PC-9 (cell line): Measurements from ENCODE around the gene KLHL14.

Experiments used
- CTCF ChIP-seq: fragments of 200-600 bp; sonication (generic); conservative IDR thresholded peaks from 2 replicates; pipeline ENCODE4 v1.6.1; 2017; ENCODE audit warnings: mixed run types, antibody characterized with exemption, mild to moderate bottlenecking, moderate library complexity
- EZH2 ChIP-seq: fragments of 200-600 bp; sonication (generic); IDR thresholded peaks from 2 replicates; pipeline ENCODE4 v1.8.0; 2017; ENCODE audit warnings: antibody characterized with exemption, low read depth

DNA sequence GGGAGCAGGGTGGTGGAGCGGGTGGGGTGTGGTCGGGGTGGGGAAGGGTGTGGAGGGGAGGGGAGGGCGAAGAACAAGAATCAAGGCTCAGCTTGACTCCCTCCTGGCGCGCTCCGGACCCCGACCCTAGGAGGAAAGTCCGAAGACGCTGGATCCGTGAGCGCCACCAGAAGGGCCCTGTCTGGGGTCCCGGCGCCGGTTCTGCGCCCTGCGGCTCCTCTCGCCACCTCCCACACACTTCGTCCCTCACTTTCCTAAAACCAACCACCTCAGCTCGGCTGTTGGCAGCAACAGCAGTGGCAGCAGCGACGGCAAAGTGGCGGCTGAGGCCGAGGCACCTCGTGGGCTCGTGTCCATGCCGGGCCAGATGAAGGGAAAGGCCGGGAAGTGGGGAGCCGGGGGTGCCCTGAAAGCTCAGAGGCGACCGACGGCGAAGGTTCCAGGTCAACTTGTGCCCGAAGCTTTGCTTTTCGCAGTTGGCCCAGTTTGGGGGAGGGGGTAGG is 2.1 kb downstream of the KLHL14 start:
- TF ChIP-seq EZH2 (no peak), CTCF (no peak)
